ENCODE measurements around the gene FNDC3B. TPM values are rescaled to one million over a fixed set of nuclear protein-coding genes. Genes with fewer than 3 reads are reported as not detected.

The FNDC3B gene
- total RNA-seq, 4 donors from 2014 or later, result 131 to 179 (median 170) TPM

- TF ChIP-seq, protein P1, sequence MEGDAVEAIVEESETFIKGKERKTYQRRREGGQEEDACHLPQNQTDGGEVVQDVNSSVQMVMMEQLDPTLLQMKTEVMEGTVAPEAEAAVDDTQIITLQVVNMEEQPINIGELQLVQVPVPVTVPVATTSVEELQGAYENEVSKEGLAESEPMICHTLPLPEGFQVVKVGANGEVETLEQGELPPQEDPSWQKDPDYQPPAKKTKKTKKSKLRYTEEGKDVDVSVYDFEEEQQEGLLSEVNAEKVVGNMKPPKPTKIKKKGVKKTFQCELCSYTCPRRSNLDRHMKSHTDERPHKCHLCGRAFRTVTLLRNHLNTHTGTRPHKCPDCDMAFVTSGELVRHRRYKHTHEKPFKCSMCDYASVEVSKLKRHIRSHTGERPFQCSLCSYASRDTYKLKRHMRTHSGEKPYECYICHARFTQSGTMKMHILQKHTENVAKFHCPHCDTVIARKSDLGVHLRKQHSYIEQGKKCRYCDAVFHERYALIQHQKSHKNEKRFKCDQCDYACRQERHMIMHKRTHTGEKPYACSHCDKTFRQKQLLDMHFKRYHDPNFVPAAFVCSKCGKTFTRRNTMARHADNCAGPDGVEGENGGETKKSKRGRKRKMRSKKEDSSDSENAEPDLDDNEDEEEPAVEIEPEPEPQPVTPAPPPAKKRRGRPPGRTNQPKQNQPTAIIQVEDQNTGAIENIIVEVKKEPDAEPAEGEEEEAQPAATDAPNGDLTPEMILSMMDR (IDR thresholded peaks at IDR 0.05; ENCODE audit: low read depth), result no peak
Observed at GRCh38 chr3:172239218-172239790, 199.9 kb downstream of the FNDC3B start.

GRCh38 chr3:172241405-172241804 lies 202.0 kb downstream of the FNDC3B start:
- TF ChIP-seq, protein P1 (IDR thresholded peaks at IDR 0.05; ENCODE audit: low read depth), result no peak

DNA sequence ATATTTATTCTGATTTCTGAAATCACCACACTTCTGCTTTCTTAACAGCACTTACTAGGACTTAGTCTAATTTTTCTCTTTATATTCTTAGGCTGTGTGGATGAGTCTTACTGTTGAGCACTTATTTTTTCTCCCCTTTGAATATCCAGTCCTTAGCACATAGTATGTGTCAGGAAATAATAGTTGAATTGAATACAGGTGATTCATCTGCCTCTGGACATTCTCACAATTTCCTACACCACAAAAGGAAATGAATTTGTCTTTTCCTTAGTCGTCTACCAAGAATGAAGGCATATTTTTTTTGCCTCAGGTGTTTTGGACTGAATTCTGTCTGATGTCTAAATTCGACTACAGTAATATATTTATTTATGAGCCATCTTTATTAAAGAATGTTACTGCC lies 204.6 kb downstream of the FNDC3B start:
- TF ChIP-seq, protein P1 (IDR thresholded peaks at IDR 0.05; ENCODE audit: low read depth), result no peak

GRCh38 chr3:172245241-172245640 lies 205.9 kb downstream of the FNDC3B start:
- TF ChIP-seq, protein P1 (IDR thresholded peaks at IDR 0.05; ENCODE audit: low read depth), result no peak

DNA sequence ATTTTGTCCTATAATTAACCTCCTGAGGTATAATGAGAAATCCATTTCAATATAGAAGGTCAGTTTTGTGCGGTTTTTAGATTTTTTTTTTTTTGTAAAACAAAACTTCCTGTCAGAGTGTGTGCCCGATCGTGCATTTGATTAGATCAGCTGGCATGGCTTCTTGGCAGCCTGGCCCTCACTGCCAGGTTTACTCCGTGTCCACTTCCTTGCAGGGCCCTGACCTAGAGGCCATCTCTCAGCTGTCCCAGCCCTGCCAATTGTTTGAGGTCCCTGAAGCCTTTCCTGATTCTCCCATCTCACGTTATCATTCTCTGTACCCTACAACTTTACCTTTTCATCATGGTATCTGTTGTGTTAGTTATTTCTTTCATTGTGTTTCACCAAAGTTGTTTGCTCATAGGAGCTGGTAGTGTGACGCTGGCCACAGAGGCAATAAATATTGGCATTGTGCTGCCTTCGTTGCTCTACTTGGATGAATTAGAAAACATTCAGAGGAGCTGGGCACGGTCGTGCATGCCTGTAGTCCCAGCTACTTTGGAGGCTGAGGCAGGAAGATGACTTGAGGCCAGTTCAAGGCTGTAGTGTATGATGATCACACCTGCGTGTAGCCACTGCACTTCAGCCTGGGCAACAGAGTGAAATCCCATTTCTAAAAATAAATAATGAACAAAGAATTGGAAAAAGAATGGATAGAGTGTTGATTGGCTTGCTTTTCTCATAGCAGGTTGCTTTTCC lies 206.9 kb downstream of the FNDC3B start:
- TF ChIP-seq, protein P1 (IDR thresholded peaks at IDR 0.05; ENCODE audit: low read depth), result no peak

GRCh38 chr3:172247525-172248274 lies 208.3 kb downstream of the FNDC3B start:
- TF ChIP-seq, protein P1 (IDR thresholded peaks at IDR 0.05; ENCODE audit: low read depth), result no peak

DNA sequence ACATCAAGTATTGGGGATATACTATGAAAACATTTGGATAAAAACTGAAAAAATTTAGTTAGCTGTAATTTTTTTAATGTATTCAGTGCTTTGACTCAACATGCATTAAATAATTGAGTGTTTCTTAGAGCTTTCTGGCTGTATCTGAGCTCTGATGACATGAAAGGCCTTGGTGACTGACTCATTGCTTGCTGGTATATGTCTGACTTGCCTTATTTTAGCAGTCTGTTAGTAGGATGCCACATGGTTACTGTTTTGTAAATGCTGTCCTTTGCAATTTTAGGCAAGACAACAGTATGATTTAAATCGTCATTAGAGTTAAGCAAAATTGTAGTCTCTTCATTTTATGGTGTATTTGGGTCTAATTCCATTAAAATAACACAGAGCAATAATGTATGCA lies 209.7 kb downstream of the FNDC3B start:
- TF ChIP-seq, protein P1 (IDR thresholded peaks at IDR 0.05; ENCODE audit: low read depth), result no peak
